ENCODE data around the gene MT1F. TPM values are rescaled to one million over a fixed set of nuclear protein-coding genes. Genes with fewer than 3 reads are reported as not detected.

Gene MT1F
- total RNA-seq, 2 experiments from 2014 or later, result 7.7 to 9.0 TPM

GRCh38 chr16:56641166-56641565 lies 16.6 kb upstream of the MT1F start:
- no peak overlapping the region for H3K27ac Mint-ChIP-seq
- ChIA-PET CTCF (interaction anchor here (1.0 to 1.9 kb wide), 2 partner anchors 64 to 65 kb away, joined by 3 to 5 read pairs; no protein-coding TSS in a partner anchor), POLR2A (interaction anchor here (0.8 kb wide), 1 partner anchor 11 kb away, joined by 3 read pairs; no protein-coding TSS in a partner anchor)
- TF ChIP-seq, protein P1, sequence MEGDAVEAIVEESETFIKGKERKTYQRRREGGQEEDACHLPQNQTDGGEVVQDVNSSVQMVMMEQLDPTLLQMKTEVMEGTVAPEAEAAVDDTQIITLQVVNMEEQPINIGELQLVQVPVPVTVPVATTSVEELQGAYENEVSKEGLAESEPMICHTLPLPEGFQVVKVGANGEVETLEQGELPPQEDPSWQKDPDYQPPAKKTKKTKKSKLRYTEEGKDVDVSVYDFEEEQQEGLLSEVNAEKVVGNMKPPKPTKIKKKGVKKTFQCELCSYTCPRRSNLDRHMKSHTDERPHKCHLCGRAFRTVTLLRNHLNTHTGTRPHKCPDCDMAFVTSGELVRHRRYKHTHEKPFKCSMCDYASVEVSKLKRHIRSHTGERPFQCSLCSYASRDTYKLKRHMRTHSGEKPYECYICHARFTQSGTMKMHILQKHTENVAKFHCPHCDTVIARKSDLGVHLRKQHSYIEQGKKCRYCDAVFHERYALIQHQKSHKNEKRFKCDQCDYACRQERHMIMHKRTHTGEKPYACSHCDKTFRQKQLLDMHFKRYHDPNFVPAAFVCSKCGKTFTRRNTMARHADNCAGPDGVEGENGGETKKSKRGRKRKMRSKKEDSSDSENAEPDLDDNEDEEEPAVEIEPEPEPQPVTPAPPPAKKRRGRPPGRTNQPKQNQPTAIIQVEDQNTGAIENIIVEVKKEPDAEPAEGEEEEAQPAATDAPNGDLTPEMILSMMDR (IDR thresholded peaks at IDR 0.05), result no peak
- H3K27me3 Mint-ChIP-seq, result peaks cover 51% of the 10 kb centered on the region
- intact Hi-C loops (cut with micrococcal nuclease), result no loop called here
- H3K4me3 Mint-ChIP-seq, result no peak overlapping the region
- no peak for ATAC-seq
- H3K36me3 Mint-ChIP-seq (ENCODE audit: low read depth), result no peaks in the 10 kb centered on the region
- DNase-seq, result no peak
- peaks cover 22% of the 10 kb centered on the region for H3K4me1 Mint-ChIP-seq (ENCODE audit: low read depth)
- no peaks in the 10 kb centered on the region for H3K9me3 Mint-ChIP-seq

- peak; percentile 91 for DNase-seq
- H3K9me3 Mint-ChIP-seq, result no peaks in the 10 kb centered on the region
- H3K4me1 Mint-ChIP-seq (ENCODE audit: low read depth), result peaks cover 17% of the 10 kb centered on the region
- no peaks in the 10 kb centered on the region for H3K36me3 Mint-ChIP-seq (ENCODE audit: low read depth)
- ChIA-PET CTCF (interaction anchor here (0.7 to 3.4 kb wide), 18 partner anchors 10 to 66 kb away, joined by 3 to 27 read pairs (median 6); partner anchors contain the start of genes MT1E and MT1F), POLR2A (interaction anchor here (1.1 to 3.1 kb wide), 3 partner anchors 9 to 39 kb away, joined by 3 to 13 read pairs (median 10); partner anchors contain the start of genes MT1G, MT1H and MT1X)
- TF ChIP-seq, protein P1 (IDR thresholded peaks at IDR 0.05), result peak; percentile 49
- peak overlapping the region; percentile 60 for H3K4me3 Mint-ChIP-seq
- peak; percentile 100 for ATAC-seq
- no peak overlapping the region for H3K27ac Mint-ChIP-seq
- intact Hi-C loops (cut with micrococcal nuclease), result no loop called here
- peaks cover 38% of the 10 kb centered on the region for H3K27me3 Mint-ChIP-seq
Measured at GRCh38 chr16:56643080-56643778, 14.5 kb upstream of the MT1F start.

GRCh38 chr16:56643833-56644232 lies 13.9 kb upstream of the MT1F start:
- Mint-ChIP-seq H3K4me1 (ENCODE audit: low read depth) (peaks cover 17% of the 10 kb centered on the region), H3K27ac (no peak overlapping the region), H3K4me3 (peak overlapping the region; percentile 60), H3K9me3 (no peaks in the 10 kb centered on the region), H3K27me3 (peaks cover 38% of the 10 kb centered on the region), H3K36me3 (ENCODE audit: low read depth) (no peaks in the 10 kb centered on the region)
- DNase-seq (no peak), ATAC-seq (no peak)
- TF ChIP-seq, protein P1 (IDR thresholded peaks at IDR 0.05), result no peak
- ChIA-PET CTCF (interaction anchor here (0.7 to 3.4 kb wide), 16 partner anchors 9 to 67 kb away, joined by 3 to 27 read pairs (median 6); partner anchors contain the start of genes MT1E and MT1F), POLR2A (interaction anchor here (1.8 to 3.1 kb wide), 2 partner anchors 24 to 39 kb away, joined by 10 to 13 read pairs; partner anchors contain the start of genes MT1G, MT1H and MT1X)
- intact Hi-C loops (cut with micrococcal nuclease), result no loop called here

DNA sequence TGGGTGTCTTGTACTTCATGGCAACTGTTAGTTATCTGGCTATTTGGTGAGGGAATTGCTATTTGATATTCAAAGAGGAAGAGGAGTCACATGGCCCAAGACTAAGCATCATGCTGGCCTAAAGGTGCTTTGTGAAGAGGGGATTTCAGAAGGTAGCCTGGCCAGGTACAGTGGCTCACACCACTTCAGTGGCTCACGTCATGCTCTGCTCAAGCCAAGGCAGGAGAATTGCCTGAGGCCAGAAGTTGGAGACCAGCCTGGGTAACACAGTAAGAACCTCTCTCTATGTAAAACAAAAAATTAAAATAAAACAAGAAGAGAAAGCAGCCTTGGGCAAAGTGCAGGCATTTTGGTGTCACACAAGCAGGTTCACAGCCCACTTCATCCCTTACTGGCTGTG lies 12.4 kb upstream of the MT1F start:
- Mint-ChIP-seq H3K36me3 (ENCODE audit: low read depth) (no peaks in the 10 kb centered on the region), H3K27me3 (peaks cover 28% of the 10 kb centered on the region), H3K4me3 (no peak overlapping the region), H3K4me1 (ENCODE audit: low read depth) (peaks cover 17% of the 10 kb centered on the region), H3K27ac (no peak overlapping the region), H3K9me3 (no peaks in the 10 kb centered on the region)
- DNase-seq, result no peak
- intact Hi-C loops (cut with micrococcal nuclease), result no loop called here
- TF ChIP-seq, protein P1 (IDR thresholded peaks at IDR 0.05), result no peak
- no peak for ATAC-seq
- ChIA-PET POLR2A (interaction anchor here (2.0 to 3.1 kb wide), 2 partner anchors 11 to 23 kb away, joined by 5 to 13 read pairs; partner anchors contain the start of genes MT1G and MT1H), CTCF (interaction anchor here (2.7 to 3.3 kb wide), 2 partner anchors 11 to 34 kb away, joined by 12 to 14 read pairs; partner anchors contain the start of gene MT1F)

GRCh38 chr16:56645838-56646237 lies 11.9 kb upstream of the MT1F start:
- no peaks in the 10 kb centered on the region for H3K36me3 Mint-ChIP-seq (ENCODE audit: low read depth)
- H3K4me3 Mint-ChIP-seq, result no peak overlapping the region
- peaks cover 23% of the 10 kb centered on the region for H3K27me3 Mint-ChIP-seq
- TF ChIP-seq, protein P1 (IDR thresholded peaks at IDR 0.05), result no peak
- no peak for ATAC-seq
- CTCF ChIA-PET, result interaction anchor here (0.6 to 1.0 kb wide), 4 partner anchors 10 to 56 kb away, joined by 3 to 4 read pairs (median 3); no protein-coding TSS in a partner anchor
- POLR2A ChIA-PET, result interaction anchor here (0.7 to 2.0 kb wide), 3 partner anchors 10 to 35 kb away, joined by 3 to 5 read pairs (median 3); partner anchors contain the start of gene MT1E
- DNase-seq, result no peak
- H3K9me3 Mint-ChIP-seq, result no peaks in the 10 kb centered on the region
- no peak overlapping the region for H3K27ac Mint-ChIP-seq
- H3K4me1 Mint-ChIP-seq (ENCODE audit: low read depth), result peaks cover 17% of the 10 kb centered on the region
- intact Hi-C loops (cut with micrococcal nuclease), result no loop called here
